Stimulated activated naive CD4-positive, alpha-beta T cell (primary cell): ENCODE data around the gene CNPY1.
"Not testable (repeated sequence)": the region's sequence is repeated elsewhere in the genome, so short reads cannot be mapped to it uniquely, and the experiment has no call there.

Experiments
- DNase-seq, 6 experiments: peaks; one replicate each; lab custom pipeline; 2025; lab: John Stamatoyannopoulos, UW

CNPY1 gene

GRCh38 chr7:155578016-155578415 is 31.7 kb upstream of the CNPY1 start:
- DNase-seq: no peak

DNA sequence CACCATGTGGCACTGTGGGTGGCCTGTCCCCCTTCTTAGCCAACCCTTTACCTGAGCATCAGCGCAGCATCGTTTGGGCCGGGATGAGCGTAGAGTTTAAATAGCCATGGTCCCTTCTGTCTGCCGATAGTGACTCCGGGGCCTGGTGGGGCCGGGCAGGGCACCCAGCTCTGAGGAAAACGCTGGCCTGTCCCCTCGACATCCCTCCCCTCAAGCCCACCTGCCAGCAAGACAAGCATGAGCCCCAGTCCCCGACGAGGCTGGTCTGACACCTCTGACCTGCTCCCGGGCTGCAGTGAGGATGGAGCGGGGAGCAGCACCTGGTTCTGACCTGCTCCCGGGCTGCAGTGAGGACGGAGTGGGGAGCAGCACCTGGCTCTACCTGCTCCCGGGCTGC is 31.1 kb upstream of the CNPY1 start:
- DNase-seq: no peak

- no peak for DNase-seq
These were observed 30.6 kb upstream of the CNPY1 start for GRCh38 chr7:155576900-155577508.

DNA sequence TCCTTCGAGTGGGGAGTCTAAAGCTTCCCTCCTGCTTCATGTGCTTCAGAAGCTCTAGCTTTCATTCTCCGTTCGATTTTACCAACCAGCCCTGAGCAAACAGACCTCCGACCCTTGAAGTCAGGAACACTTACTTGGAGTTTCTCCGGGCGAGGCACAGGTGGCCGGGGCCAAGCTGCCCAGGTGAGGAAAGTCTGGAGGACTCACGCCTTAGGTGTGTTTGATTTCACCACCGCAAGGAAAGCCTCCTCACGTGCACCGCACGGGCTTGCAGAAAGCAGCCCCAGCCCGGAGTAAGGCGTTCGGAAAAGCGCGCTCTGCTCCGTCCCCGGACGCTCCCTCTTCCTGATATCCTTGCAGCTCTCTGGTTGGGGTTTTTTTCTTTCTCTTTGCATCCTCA is 30.1 kb upstream of the CNPY1 start:
- no peak for DNase-seq

- DNase-seq: no peak
These were observed 28.4 kb upstream of the CNPY1 start for GRCh38 chr7:155574556-155575290.

DNA sequence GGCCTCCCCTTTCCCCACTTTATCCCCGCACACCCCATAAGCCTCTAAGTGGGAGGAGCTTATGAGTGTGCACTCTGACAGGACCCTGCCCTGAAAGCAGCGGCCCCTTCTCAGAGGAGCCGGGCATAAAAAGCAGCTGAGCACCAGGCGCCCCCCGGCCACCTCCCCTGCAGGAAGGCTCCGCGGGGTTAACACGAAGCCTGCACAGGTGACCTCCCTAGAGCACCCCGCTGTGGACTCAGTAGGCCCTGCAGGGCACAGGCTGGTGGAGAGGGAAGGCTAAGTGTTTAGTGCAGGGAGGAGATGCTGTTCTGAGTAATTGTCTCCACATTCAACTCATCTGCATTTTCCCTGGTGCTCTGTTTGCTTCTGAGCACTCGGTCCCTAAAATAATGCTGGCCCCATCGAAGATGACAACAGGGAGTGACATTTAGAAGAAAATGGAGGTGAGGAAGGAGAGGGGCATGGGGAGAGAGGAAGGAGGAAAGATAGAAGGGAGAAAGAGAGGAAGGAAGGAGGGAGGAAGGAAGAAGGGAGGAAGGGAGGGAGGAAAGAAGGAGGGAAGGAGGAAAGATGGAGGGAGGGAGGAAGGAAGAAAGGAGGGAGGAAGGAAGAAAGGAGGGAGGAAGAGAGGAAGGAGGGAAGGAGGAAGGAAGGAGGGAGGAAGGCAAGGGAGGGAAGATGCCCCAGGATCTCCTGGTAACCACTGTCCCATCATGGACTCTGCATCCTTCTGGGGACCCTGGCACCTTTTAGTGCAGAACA is 25.4 kb upstream of the CNPY1 start:
- no peak for DNase-seq

DNA sequence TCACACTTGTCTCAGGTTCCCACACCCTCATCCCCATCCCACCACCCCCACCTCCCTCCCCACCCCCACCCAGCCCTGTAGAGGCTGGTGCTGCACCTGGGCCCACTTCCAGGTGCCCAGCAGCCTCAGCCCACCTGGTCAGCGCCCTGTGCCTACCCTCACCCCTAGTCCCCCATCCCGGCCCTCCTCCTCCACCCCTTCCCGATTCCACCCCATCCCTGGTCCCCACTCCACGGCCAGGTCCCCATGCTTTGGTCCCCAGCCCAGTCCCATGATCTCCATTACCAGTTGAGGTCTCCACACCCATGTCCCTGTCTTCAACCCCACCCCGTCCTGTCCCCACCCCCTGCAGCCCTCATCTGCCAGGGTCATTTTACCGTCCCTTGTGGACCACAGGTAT is 24.6 kb upstream of the CNPY1 start:
- no peak for DNase-seq

DNA sequence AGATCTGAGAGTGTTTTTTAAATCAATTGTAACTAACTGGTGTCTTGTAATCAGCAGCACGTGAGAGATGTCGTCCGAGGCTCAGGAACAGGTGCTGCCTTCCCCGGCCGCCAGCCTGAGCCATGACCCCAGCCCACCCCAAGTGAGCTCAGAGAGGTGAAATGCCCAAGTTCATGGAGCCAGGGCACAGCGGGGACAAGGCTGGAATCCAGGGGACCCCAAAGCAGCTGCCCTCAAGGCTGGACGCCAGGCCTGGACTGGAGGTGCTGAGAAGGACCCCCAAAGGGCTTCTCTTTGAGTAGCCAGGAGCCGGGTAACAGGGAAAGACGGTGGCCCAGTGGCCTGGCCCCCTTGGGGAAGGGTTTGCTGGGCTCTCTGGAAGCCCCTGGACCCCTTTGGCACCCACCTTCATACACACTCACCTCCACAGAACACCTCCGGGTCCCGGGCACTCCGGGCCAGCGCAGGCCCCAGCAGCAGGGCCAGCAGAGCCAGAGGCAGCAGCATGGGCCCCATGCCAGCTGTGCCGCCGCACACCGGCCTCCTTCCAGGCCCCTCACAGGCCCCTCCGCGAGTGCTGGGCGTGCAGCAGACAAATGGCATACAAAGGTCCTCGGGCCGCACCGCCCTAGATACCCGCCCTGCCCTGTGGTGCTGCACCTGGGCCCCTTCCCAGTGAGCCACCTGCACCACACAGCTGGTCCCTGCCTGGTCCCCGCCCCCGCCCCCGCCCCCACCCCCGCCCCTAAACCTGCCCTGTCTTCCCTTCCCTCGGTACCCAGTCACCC is 24.0 kb upstream of the CNPY1 start:
- no peak for DNase-seq

DNA sequence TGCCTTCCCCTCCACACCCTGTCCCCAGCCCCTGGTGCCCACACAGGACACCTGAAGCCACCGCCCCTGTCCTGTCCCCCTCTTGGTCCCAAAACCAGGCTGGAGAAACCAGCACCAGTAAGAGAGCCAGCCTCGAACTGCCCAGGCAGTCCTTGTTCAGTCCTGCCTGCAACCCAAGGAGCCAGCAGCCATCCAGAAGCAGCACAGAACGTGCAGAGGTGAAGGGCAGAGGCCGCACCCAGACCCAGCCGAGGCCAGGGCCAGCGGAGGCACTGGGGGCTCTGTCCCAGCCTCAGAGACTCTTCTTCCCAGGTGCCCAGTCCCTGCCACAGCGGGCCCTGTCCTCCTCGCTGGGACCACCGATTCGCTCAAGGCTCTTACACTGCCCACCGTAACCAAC is 23.3 kb upstream of the CNPY1 start:
- DNase-seq: no peak

DNA sequence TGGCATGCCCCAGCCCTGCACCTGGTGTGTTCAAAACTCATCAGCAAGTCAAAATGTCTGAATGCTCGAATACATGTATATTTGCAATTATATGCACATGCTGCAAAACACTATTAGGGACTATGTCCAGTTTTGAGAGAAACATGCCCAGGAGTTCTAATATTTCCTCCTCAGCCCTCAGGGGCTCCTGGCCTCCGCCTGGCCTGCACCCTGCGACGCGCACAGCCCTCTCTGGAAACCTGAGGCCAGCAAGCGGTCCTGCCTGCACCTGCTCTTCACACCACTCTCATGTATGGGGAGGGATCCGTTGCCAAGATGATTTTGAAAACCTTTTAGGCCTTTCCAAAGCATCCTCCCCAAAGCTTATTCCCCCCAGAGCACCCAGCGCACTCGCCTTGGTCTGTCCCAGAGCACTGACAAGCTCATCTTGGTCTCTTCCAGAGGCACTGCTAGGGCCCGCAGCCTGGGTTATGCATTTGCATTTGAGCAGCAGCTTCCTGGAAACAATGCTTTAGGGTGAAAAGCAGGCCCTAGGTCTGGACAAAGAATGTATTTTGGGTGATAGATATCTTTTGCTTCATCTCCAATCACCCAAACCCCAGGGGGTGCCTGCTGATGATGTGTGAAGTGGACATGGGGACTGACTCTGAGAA is 22.6 kb upstream of the CNPY1 start:
- DNase-seq: no peak

- no peak for DNase-seq
These were observed 21.9 kb upstream of the CNPY1 start for GRCh38 chr7:155568333-155568660.

GRCh38 chr7:155567646-155568332 is 21.4 kb upstream of the CNPY1 start:
- no peak for DNase-seq

GRCh38 chr7:155566011-155566836 is 19.9 kb upstream of the CNPY1 start:
- no peak for DNase-seq

GRCh38 chr7:155565596-155565995 is 19.2 kb upstream of the CNPY1 start:
- no peak for DNase-seq

GRCh38 chr7:155562976-155563375 is 16.6 kb upstream of the CNPY1 start:
- DNase-seq: not testable (repeated sequence)

DNA sequence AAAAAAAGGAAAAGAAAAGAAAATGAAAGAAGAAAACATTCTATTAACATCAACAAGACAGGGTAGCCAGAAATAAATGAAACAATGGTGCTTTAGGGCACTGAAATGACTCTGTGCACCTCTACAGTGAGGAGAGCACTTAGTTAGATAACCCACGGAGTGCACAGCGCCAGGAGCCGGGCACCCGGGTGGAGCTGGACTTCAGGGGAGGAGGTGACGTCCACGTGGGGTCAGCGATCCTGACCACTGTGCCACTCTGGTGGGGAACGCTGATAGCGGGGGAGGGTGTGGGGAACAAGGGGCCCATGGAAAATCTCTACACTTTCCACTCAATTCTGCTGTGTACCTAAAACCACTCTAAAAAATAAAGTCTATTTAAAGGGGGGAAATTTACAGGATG is 15.7 kb upstream of the CNPY1 start:
- no peak for DNase-seq

DNA sequence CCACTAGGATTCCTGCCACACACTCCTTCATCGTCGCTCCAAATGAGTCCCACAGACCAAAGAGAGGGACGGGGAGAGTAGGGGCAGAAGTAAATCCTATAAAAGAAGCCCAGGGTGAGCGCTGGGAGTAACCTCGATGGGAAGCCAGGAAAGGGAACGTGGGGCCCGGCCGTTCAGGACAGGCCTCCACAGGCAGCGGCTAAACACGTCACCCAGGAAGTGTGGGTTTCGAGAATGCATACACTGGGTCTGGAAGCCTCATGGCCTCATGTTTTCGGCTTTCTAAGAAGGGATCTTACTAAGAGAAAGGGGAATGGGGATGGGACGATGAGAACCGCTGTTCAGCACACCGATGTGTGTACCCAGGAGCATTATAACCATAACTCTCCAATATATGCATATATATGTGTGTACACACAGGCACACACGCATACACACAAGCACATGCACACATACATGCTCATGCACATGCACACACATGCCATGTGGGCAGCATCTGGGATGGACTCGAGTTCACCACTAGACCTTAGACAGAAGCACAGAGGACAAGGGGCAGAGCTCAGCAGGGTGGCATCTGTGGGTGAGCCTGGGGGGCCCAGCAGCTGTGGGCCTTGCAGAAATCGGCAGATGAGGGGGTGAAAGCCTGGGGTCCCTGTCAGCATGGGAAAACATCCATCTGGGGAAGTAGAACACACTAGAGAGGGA is 14.8 kb upstream of the CNPY1 start:
- DNase-seq: no peak

DNA sequence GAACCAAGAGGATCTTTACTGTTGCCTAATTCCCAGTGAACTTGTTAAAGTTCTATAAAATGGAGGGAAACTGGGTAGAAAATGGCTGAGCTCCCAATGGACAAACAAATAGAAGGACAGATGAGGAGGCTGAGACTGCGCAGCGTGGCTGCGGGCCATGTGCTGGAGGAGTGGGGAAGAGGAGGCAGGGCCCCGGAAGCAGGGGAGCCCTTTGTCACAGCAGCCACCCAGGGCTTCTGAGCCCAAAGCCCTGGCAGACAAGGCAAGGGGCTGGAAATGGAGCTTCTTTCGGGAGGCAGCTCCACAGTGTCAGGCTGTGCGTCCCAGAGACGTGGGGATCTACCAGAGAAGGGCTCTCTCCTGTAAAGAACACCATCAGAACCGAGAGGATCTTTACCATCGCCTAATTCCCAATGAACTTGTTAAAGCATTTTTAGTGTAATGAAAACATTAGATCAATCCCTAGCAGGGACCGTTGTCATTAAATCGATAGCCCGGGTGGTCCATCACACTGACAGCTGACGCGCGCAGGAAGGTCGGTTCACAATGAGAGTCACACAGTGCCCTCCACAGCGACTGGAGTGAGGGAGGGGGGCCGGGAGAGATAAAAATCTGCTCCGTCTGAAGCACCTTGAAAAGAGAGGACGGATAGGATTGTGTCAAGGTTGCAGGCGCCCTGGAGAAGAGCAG is 14.0 kb upstream of the CNPY1 start:
- no peak for DNase-seq

DNA sequence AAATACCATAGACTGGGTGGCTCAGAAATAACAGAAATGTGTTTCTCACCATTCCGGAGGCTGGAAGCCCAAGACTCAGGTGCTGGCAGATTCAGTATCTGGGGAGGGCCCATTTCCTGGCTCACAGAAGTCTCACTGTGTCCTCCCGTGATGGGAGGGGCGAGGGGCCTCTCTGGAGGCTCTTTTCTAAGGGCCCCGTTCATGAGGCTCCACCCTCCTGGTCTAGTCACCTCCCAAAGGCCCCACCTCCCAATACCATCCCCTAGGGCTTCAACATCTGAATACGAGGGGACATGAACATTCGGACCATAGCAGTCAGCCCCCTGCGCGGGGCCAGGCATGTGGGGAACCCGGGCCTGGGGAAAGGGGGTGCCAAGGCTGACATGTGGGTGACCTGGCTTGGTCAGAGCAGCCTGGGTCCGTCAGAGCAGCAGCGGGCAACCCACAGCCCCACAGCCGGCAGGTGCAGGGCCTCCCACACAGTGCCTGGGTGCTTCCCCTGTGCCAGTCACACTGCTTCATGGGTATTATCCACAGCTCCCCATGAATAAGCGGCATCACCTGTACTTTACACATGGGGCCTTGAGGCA is 13.3 kb upstream of the CNPY1 start:
- DNase-seq: no peak
